Measurements from ENCODE around the gene TNFAIP1.
A peak's percentile ranks its signal among the peaks of the same experiment; 100 is the strongest.

The TNFAIP1 gene

DNA sequence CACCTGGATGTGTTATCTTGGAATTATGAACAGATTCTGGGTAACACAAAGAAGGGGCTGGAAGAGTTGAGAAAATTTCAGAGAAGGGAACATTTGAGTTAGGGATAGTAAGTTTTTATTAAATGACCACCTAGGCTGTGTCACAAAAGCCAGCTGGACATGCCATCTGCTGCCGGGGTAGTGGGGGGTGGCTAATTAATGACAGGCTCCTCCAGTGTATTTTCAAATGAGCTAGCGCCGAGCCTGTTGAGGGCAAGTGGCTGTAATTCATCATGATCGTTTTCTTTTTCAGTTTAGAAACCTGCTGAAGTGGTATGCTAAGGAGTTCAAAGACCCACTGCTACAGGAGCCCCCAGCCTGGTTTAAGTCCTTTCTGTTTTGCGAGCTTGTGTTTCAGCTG, 10.3 kb upstream of the TNFAIP1 start:
- Histone ChIP-seq H3K18ac (ENCODE audit: low read length) (no peak overlapping the region), H2BK12ac (ENCODE audit: low read length) (no peak overlapping the region), H3K4me3 (ENCODE audit: low read length in 2 of 2) (no peak overlapping the region), H3K4me1 (ENCODE audit: control insufficient read depth in 2 of 2, insufficient read depth in 1 of 2, low read depth in 1 of 2, low read length in 2 of 2) (peaks cover 13 to 26% of the 10 kb centered on the region in 2 donors), H3K14ac (ENCODE audit: low read length) (no peak overlapping the region), H3K9ac (ENCODE audit: low read depth, low read length, poor library complexity) (no peak overlapping the region), H3K4ac (ENCODE audit: low read length) (no peak overlapping the region), H3K27ac (replicated peaks; ENCODE audit: low read length) (peak overlapping the region; percentile 17), H3K79me1 (ENCODE audit: low read depth, low read length) (peaks cover 2% of the 10 kb centered on the region), H3K4me2 (ENCODE audit: insufficient read depth, low read length, poor library complexity, severe bottlenecking) (no peak overlapping the region), H3K23ac (ENCODE audit: low read depth, low read length, poor library complexity) (no peak overlapping the region), H4K8ac (ENCODE audit: low read depth, low read length) (no peak overlapping the region), H2AK5ac (ENCODE audit: low read depth, low read length) (no peak overlapping the region), H2BK15ac (ENCODE audit: low read length) (no peak overlapping the region), H4K91ac (ENCODE audit: low read depth, low read length, poor library complexity) (no peak overlapping the region), H3K27me3 (ENCODE audit: control insufficient read depth in 3 of 3, insufficient read depth in 3 of 3, low read depth in 1 of 3, low read length in 3 of 3) (no peaks in the 10 kb centered on the region), H2BK120ac (ENCODE audit: low read depth, low read length) (no peak overlapping the region), H3K36me3 (replicated peaks in 1 of 2; ENCODE audit: control insufficient read depth in 2 of 2, insufficient read depth in 2 of 2, low read length in 2 of 2) (peaks cover 21 to 91% of the 10 kb centered on the region in 2 donors), H3K9me3 (replicated peaks in 1 of 2; ENCODE audit: control insufficient read depth in 2 of 2, insufficient read depth in 1 of 2, low read depth in 1 of 2, low read length in 2 of 2) (peaks cover 0 to 10% of the 10 kb centered on the region in 2 donors), H2BK5ac (ENCODE audit: low read length) (no peak overlapping the region), H2AFZ (ENCODE audit: low read length) (no peak overlapping the region)
- no CpG with 5 or more reads among the region's 5 CpGs for WGBS, 2 donors (ENCODE audit: extremely low coverage in 2 of 2, insufficient read length in 2 of 2, insufficient replicate concordance in 1 of 2)
- DNase-seq (ENCODE audit: low spot score), result no peak

DNA sequence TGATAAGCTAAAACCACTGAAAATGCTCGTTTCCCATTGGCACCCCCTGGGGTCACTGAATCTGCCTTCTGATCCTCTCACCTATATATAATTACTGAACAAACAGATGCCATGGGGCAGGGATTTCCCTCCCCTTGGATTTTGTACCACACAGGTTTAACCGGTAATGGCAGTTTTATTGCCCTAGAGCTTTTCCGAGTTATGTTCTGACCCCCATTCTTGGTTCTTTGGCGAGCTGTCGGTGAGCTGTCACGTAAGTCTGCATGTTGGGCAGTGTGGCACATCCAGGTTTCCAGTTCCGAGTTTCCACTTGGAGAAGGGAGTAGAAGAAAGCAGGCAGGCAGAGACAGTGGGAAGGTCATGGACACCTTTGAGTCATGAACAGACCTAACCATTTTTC, 9.4 kb upstream of the TNFAIP1 start:
- H3K4ac ChIP-seq (ENCODE audit: low read length), result no peak overlapping the region
- no peak overlapping the region for H3K9ac ChIP-seq (ENCODE audit: low read depth, low read length, poor library complexity)
- no CpG with 5 or more reads among the region's 7 CpGs for WGBS, 2 donors (ENCODE audit: extremely low coverage in 2 of 2, insufficient read length in 2 of 2, insufficient replicate concordance in 1 of 2)
- no peaks in the 10 kb centered on the region for H3K27me3 ChIP-seq (ENCODE audit: control insufficient read depth in 3 of 3, insufficient read depth in 3 of 3, low read depth in 1 of 3, low read length in 3 of 3)
- H2AK5ac ChIP-seq (ENCODE audit: low read depth, low read length), result no peak overlapping the region
- no peak overlapping the region for H3K27ac ChIP-seq (replicated peaks; ENCODE audit: low read length)
- H3K79me1 ChIP-seq (ENCODE audit: low read depth, low read length), result peaks cover 2% of the 10 kb centered on the region
- no peak overlapping the region for H4K8ac ChIP-seq (ENCODE audit: low read depth, low read length)
- H2BK120ac ChIP-seq (ENCODE audit: low read depth, low read length), result no peak overlapping the region
- H3K4me1 ChIP-seq (ENCODE audit: control insufficient read depth in 2 of 2, insufficient read depth in 1 of 2, low read depth in 1 of 2, low read length in 2 of 2), result peaks cover 13 to 19% of the 10 kb centered on the region in 2 donors
- DNase-seq (ENCODE audit: low spot score), result no peak
- no peak overlapping the region for H2BK5ac ChIP-seq (ENCODE audit: low read length)
- no peak overlapping the region for H3K18ac ChIP-seq (ENCODE audit: low read length)
- peaks cover 24 to 90% of the 10 kb centered on the region in 2 donors for H3K36me3 ChIP-seq (replicated peaks in 1 of 2; ENCODE audit: control insufficient read depth in 2 of 2, insufficient read depth in 2 of 2, low read length in 2 of 2)
- H3K14ac ChIP-seq (ENCODE audit: low read length), result no peak overlapping the region
- no peak overlapping the region for H3K4me2 ChIP-seq (ENCODE audit: insufficient read depth, low read length, poor library complexity, severe bottlenecking)
- H3K9me3 ChIP-seq (replicated peaks in 1 of 2; ENCODE audit: control insufficient read depth in 2 of 2, insufficient read depth in 1 of 2, low read depth in 1 of 2, low read length in 2 of 2), result peaks cover 0 to 1% of the 10 kb centered on the region in 2 donors
- no peak overlapping the region for H3K4me3 ChIP-seq (ENCODE audit: low read length in 2 of 2)
- no peak overlapping the region for H2AFZ ChIP-seq (ENCODE audit: low read length)
- H4K91ac ChIP-seq (ENCODE audit: low read depth, low read length, poor library complexity), result no peak overlapping the region
- H3K23ac ChIP-seq (ENCODE audit: low read depth, low read length, poor library complexity), result no peak overlapping the region
- H2BK15ac ChIP-seq (ENCODE audit: low read length), result no peak overlapping the region
- no peak overlapping the region for H2BK12ac ChIP-seq (ENCODE audit: low read length)

DNA sequence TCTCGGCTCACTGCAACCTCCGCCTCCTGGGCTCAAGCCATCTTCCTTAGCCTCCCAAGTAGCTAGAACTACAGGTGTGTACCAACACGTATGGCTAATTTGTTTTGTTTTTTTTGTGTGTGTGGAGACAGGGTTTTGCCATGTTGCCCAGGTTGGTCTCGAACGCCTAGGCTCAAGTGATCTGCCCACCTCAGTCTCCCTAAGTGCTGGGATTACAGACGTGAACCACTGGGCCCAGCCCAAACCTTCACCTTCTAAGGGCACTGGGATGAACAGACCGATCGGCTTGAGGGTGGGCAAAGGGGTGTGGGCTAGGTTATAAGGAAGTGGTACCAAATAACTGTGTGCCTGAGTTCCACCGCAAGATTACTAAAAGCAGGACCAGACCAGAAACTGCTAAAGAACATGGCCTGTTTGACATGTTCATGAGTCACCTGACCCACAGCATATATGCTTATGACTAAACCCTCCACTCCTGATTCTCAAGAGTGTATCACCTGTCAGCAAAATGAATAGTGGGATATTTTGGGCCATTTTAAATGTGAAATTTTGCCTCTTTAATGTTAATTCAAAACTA, 8.4 kb upstream of the TNFAIP1 start:
- H2AFZ ChIP-seq (ENCODE audit: low read length), result no peak overlapping the region
- no peak overlapping the region for H2AK5ac ChIP-seq (ENCODE audit: low read depth, low read length)
- DNase-seq (ENCODE audit: low spot score), result no peak
- peaks cover 12 to 15% of the 10 kb centered on the region in 2 donors for H3K4me1 ChIP-seq (ENCODE audit: control insufficient read depth in 2 of 2, insufficient read depth in 1 of 2, low read depth in 1 of 2, low read length in 2 of 2)
- H4K8ac ChIP-seq (ENCODE audit: low read depth, low read length), result no peak overlapping the region
- H3K14ac ChIP-seq (ENCODE audit: low read length), result no peak overlapping the region
- no peaks in the 10 kb centered on the region for H3K27me3 ChIP-seq (ENCODE audit: control insufficient read depth in 3 of 3, insufficient read depth in 3 of 3, low read depth in 1 of 3, low read length in 3 of 3)
- peaks cover 28 to 87% of the 10 kb centered on the region in 2 donors for H3K36me3 ChIP-seq (replicated peaks in 1 of 2; ENCODE audit: control insufficient read depth in 2 of 2, insufficient read depth in 2 of 2, low read length in 2 of 2)
- no peaks in the 10 kb centered on the region for H3K79me1 ChIP-seq (ENCODE audit: low read depth, low read length)
- no peak overlapping the region for H3K4me2 ChIP-seq (ENCODE audit: insufficient read depth, low read length, poor library complexity, severe bottlenecking)
- H2BK120ac ChIP-seq (ENCODE audit: low read depth, low read length), result no peak overlapping the region
- no peak overlapping the region for H2BK12ac ChIP-seq (ENCODE audit: low read length)
- H3K9ac ChIP-seq (ENCODE audit: low read depth, low read length, poor library complexity), result no peak overlapping the region
- no peak overlapping the region for H3K18ac ChIP-seq (ENCODE audit: low read length)
- H3K23ac ChIP-seq (ENCODE audit: low read depth, low read length, poor library complexity), result no peak overlapping the region
- WGBS, 2 donors (ENCODE audit: extremely low coverage in 2 of 2, insufficient read length in 2 of 2, insufficient replicate concordance in 1 of 2), result no CpG with 5 or more reads among the region's 9 CpGs
- no peak overlapping the region for H2BK5ac ChIP-seq (ENCODE audit: low read length)
- H3K4me3 ChIP-seq (ENCODE audit: low read length in 2 of 2), result no peak overlapping the region
- H4K91ac ChIP-seq (ENCODE audit: low read depth, low read length, poor library complexity), result no peak overlapping the region
- H3K9me3 ChIP-seq (replicated peaks in 1 of 2; ENCODE audit: control insufficient read depth in 2 of 2, insufficient read depth in 1 of 2, low read depth in 1 of 2, low read length in 2 of 2), result no peaks in the 10 kb centered on the region
- no peak overlapping the region for H3K4ac ChIP-seq (ENCODE audit: low read length)
- H2BK15ac ChIP-seq (ENCODE audit: low read length), result no peak overlapping the region
- H3K27ac ChIP-seq (replicated peaks; ENCODE audit: low read length), result no peak overlapping the region

DNA sequence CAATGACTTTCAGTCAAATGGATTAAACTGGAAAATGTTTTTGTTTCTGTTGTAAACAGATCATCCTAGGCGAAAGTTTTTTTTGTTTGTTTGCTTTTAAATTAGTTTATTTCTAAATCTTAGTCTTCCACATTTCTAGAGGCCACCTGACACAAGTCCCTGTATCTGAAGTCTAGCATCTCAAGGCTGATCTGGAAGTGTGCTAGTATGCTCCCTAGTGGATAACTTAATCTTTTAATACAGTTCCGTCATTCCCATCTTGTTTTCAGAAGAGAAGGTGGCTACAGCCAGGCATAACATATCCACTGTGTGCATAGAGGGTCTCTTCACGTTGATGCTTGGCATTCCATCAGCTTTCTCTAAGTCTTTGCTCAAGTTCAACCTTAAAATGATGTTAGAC, 7.9 kb upstream of the TNFAIP1 start:
- Histone ChIP-seq H2AFZ (ENCODE audit: low read length) (no peak overlapping the region), H3K18ac (ENCODE audit: low read length) (no peak overlapping the region), H3K36me3 (replicated peaks in 1 of 2; ENCODE audit: control insufficient read depth in 2 of 2, insufficient read depth in 2 of 2, low read length in 2 of 2) (peaks cover 28 to 82% of the 10 kb centered on the region in 2 donors), H3K9me3 (replicated peaks in 1 of 2; ENCODE audit: control insufficient read depth in 2 of 2, insufficient read depth in 1 of 2, low read depth in 1 of 2, low read length in 2 of 2) (no peaks in the 10 kb centered on the region), H3K27ac (replicated peaks; ENCODE audit: low read length) (peak overlapping the region; percentile 65), H2BK5ac (ENCODE audit: low read length) (no peak overlapping the region), H4K91ac (ENCODE audit: low read depth, low read length, poor library complexity) (no peak overlapping the region), H3K4me3 (ENCODE audit: low read length in 2 of 2) (no peak overlapping the region), H2AK5ac (ENCODE audit: low read depth, low read length) (no peak overlapping the region), H3K4ac (ENCODE audit: low read length) (no peak overlapping the region), H3K14ac (ENCODE audit: low read length) (no peak overlapping the region), H3K4me2 (ENCODE audit: insufficient read depth, low read length, poor library complexity, severe bottlenecking) (no peak overlapping the region), H3K9ac (ENCODE audit: low read depth, low read length, poor library complexity) (no peak overlapping the region), H3K79me1 (ENCODE audit: low read depth, low read length) (no peaks in the 10 kb centered on the region), H4K8ac (ENCODE audit: low read depth, low read length) (no peak overlapping the region), H2BK12ac (ENCODE audit: low read length) (no peak overlapping the region), H3K4me1 (ENCODE audit: control insufficient read depth in 2 of 2, insufficient read depth in 1 of 2, low read depth in 1 of 2, low read length in 2 of 2) (peaks cover 12 to 15% of the 10 kb centered on the region in 2 donors), H3K27me3 (ENCODE audit: control insufficient read depth in 3 of 3, insufficient read depth in 3 of 3, low read depth in 1 of 3, low read length in 3 of 3) (no peaks in the 10 kb centered on the region), H3K23ac (ENCODE audit: low read depth, low read length, poor library complexity) (no peak overlapping the region), H2BK120ac (ENCODE audit: low read depth, low read length) (no peak overlapping the region), H2BK15ac (ENCODE audit: low read length) (no peak overlapping the region)
- no peak for DNase-seq (ENCODE audit: low spot score)
- no CpG with 5 or more reads among the region's 3 CpGs for WGBS, 2 donors (ENCODE audit: extremely low coverage in 2 of 2, insufficient read length in 2 of 2, insufficient replicate concordance in 1 of 2)
